SK-N-SH treated with all-trans-retinoic acid at 6 μM for 48 hours (cell line): Measurements from ENCODE around the gene TBC1D2.

Source experiments
- ATAC-seq: fragments of 200-7000 bp; cut with Tn5 transposase; 3 replicates; pipeline ENCODE4 v1.9.1; 2020; ENCODE audit warnings: mild to moderate bottlenecking, moderate library complexity
- ARNTL ChIP-seq: fragments of 450-650 bp; formaldehyde crosslinking; IDR thresholded peaks from 2 replicates; pipeline ENCODE4 v1.5.0; 2020; ENCODE audit warnings: low read depth, mild to moderate bottlenecking, moderate library complexity, borderline replicate concordance
- BACH2 ChIP-seq: fragments of 250-450 bp; sonication (Bioruptor Pico); IDR thresholded peaks from 2 replicates; pipeline ENCODE4 v1.9.0; 2021; ENCODE audit warnings: mild to moderate bottlenecking, borderline replicate concordance
- CREB5 ChIP-seq: fragments of 250-450 bp; sonication (Bioruptor Pico); IDR thresholded peaks from 2 replicates; pipeline ENCODE4 v1.5.1; 2020; ENCODE audit warnings: low read depth, mild to moderate bottlenecking, moderate library complexity
- CSDC2 ChIP-seq: fragments of 250-450 bp; sonication (Bioruptor Pico); IDR thresholded peaks from 2 replicates; pipeline ENCODE4 v1.5.0; 2020; ENCODE audit warnings: mild to moderate bottlenecking, moderate library complexity
- CSRNP3 ChIP-seq: fragments of 250-450 bp; sonication (Bioruptor Pico); IDR thresholded peaks from 2 replicates; pipeline ENCODE4 v1.5.1; 2021; ENCODE audit warnings: mild to moderate bottlenecking, moderate library complexity
- ESRRG ChIP-seq: fragments of 250-450 bp; sonication (Bioruptor Pico); IDR thresholded peaks from 2 replicates; pipeline ENCODE4 v1.6.1; 2021; ENCODE audit warnings: mild to moderate bottlenecking
- GLIS3 ChIP-seq: fragments of 250-450 bp; sonication (Bioruptor Pico); IDR thresholded peaks from 2 replicates; pipeline ENCODE4 v1.5.0; 2020; ENCODE audit warnings: mild to moderate bottlenecking, moderate library complexity
- ISL1 ChIP-seq: fragments of 250-450 bp; sonication (Bioruptor Pico); IDR thresholded peaks from 2 replicates; pipeline ENCODE4 v2.1.2; 2022; ENCODE audit warnings: mild to moderate bottlenecking, moderate library complexity
- OSR1 ChIP-seq: fragments of 250-450 bp; sonication (Bioruptor Pico); IDR thresholded peaks from 2 replicates; pipeline ENCODE4 v1.8.0; 2022; ENCODE audit warnings: moderate library complexity, mild to moderate bottlenecking, inconsistent platforms
- PATZ1 ChIP-seq: fragments of 250-450 bp; sonication (Bioruptor Pico); IDR thresholded peaks from 2 replicates; pipeline ENCODE4 v1.8.0; 2020; ENCODE audit warnings: mild to moderate bottlenecking, moderate library complexity, borderline replicate concordance
- POU6F1 ChIP-seq: fragments of 250-450 bp; sonication (Bioruptor Pico); IDR thresholded peaks from 2 replicates; pipeline ENCODE4 v1.8.0; 2021; ENCODE audit warnings: low read depth, mild to moderate bottlenecking, moderate library complexity, borderline replicate concordance
- PPARA ChIP-seq: fragments of 250-450 bp; sonication (Bioruptor Pico); IDR thresholded peaks from 2 replicates; pipeline ENCODE4 v1.5.0; 2020; ENCODE audit warnings: mild to moderate bottlenecking, borderline replicate concordance
- RARB ChIP-seq: fragments of 250-450 bp; sonication (Bioruptor Pico); IDR thresholded peaks from 2 replicates; pipeline ENCODE4 v1.8.0; 2021; ENCODE audit warnings: mild to moderate bottlenecking, moderate library complexity
- TCF4 ChIP-seq: fragments of 250-450 bp; sonication (Bioruptor Pico); IDR thresholded peaks from 2 replicates; pipeline ENCODE4 v1.8.0; 2021; ENCODE audit warnings: mild to moderate bottlenecking, moderate library complexity, borderline replicate concordance
- TOX ChIP-seq: fragments of 250-450 bp; sonication (Bioruptor Pico); IDR thresholded peaks from 2 replicates; pipeline ENCODE4 v1.8.0; 2021; ENCODE audit warnings: mild to moderate bottlenecking, moderate library complexity, borderline replicate concordance
- TSHZ2 ChIP-seq: fragments of 250-450 bp; sonication (Bioruptor Pico); IDR thresholded peaks from 2 replicates; pipeline ENCODE4 v1.5.0; 2020; ENCODE audit warnings: mild to moderate bottlenecking, moderate library complexity
- ZC3H10 ChIP-seq: fragments of 250-450 bp; sonication (Bioruptor Pico); IDR thresholded peaks from 2 replicates; pipeline ENCODE4 v1.5.1; 2021; ENCODE audit warnings: mild to moderate bottlenecking, moderate library complexity
- ZFP3 ChIP-seq: fragments of 250-450 bp; sonication (Bioruptor Pico); IDR thresholded peaks from 2 replicates; pipeline ENCODE4 v1.5.0; 2020; ENCODE audit warnings: mild to moderate bottlenecking, moderate library complexity
- ZFP30 ChIP-seq: fragments of 450-650 bp; formaldehyde crosslinking; IDR thresholded peaks from 2 replicates; pipeline ENCODE4 v1.5.0; 2022; ENCODE audit warnings: mild to moderate bottlenecking, moderate library complexity
- ZNF565 ChIP-seq: fragments of 450-650 bp; formaldehyde crosslinking; conservative IDR thresholded peaks from 2 replicates; pipeline ENCODE4 v1.5.0; 2020; ENCODE audit warnings: low read depth, mild to moderate bottlenecking, moderate library complexity
- ZNF8 ChIP-seq: fragments of 450-650 bp; formaldehyde crosslinking; IDR thresholded peaks from 2 replicates; pipeline ENCODE4 v1.5.0; 2020; ENCODE audit warnings: mild to moderate bottlenecking, moderate library complexity

The TBC1D2 gene

GRCh38 chr9:98191671-98192502 lies 63.6 kb downstream of the TBC1D2 start (continued):
- TF ChIP-seq ZNF8 (CRISPR knock-in tag) (no peak), BACH2 (no peak), ZFP3 (CRISPR knock-in tag) (no peak), OSR1 (no peak), TOX (CRISPR knock-in tag) (no peak), CREB5 (CRISPR knock-in tag) (no peak)
- TF ChIP-seq, all 23 proteins: peak for 0

GRCh38 chr9:98191181-98191608 lies 64.3 kb downstream of the TBC1D2 start:
- TF ChIP-seq PATZ1 (CRISPR knock-in tag) (no peak), POU6F1 (CRISPR knock-in tag) (no peak), TOX (CRISPR knock-in tag) (no peak), RARB (CRISPR knock-in tag) (no peak), ZFP30 (CRISPR knock-in tag) (no peak), ZNF8 (CRISPR knock-in tag) (no peak), GLIS3 (CRISPR knock-in tag) (no peak), ISL1 (CRISPR knock-in tag) (no peak), CSRNP3 (CRISPR knock-in tag) (no peak), ESRRG (CRISPR knock-in tag) (no peak), ZFP3 (CRISPR knock-in tag) (no peak), OSR1 (no peak), CSDC2 (no peak)
- TF ChIP-seq, all 23 proteins: peak for 0
- no peak for ATAC-seq

GRCh38 chr9:98190757-98191105 lies 64.7 kb downstream of the TBC1D2 start:
- no peak for ATAC-seq
- TF ChIP-seq CSRNP3 (CRISPR knock-in tag) (no peak), ISL1 (CRISPR knock-in tag) (no peak), RARB (CRISPR knock-in tag) (no peak), POU6F1 (CRISPR knock-in tag) (no peak), CSDC2 (no peak), BACH2 (no peak), ZNF8 (CRISPR knock-in tag) (no peak), PATZ1 (CRISPR knock-in tag) (no peak), ZNF565 (CRISPR knock-in tag) (no peak), ZFP3 (CRISPR knock-in tag) (no peak), TCF4 (CRISPR knock-in tag) (no peak), TSHZ2 (CRISPR knock-in tag) (no peak), ZC3H10 (CRISPR knock-in tag) (no peak), PPARA (CRISPR knock-in tag) (no peak), ESRRG (CRISPR knock-in tag) (no peak), ZFP30 (CRISPR knock-in tag) (no peak), TOX (CRISPR knock-in tag) (no peak), ARNTL (no peak)
